Measurements from ENCODE around the gene GXYLT2. TPM values are rescaled to one million over a fixed set of nuclear protein-coding genes. Genes with fewer than 3 reads are reported as not detected.

Gene GXYLT2
- total RNA-seq, 4 donors from 2014 or later = 16.2 to 23.6 (median 19.6) TPM

Small RNA genes within 50 kb of the gene (small RNA-seq; reads per million reads assigned to genes)
- not detected for gene RF00017

Other genes with a start within 250 kb of the GXYLT2 start
- gene SHQ1, start 39.6 kb upstream of the GXYLT2 start, total RNA-seq = 10 to 100 TPM; 17.7 to 33.7 (median 26.3) TPM
- gene PPP4R2, start 108.8 kb downstream of the GXYLT2 start, total RNA-seq = 10 to 100 TPM; 51.5 to 71.3 (median 66.0) TPM
- gene EBLN2, start 173.6 kb downstream of the GXYLT2 start, total RNA-seq = 10 to 100 TPM in 2 of 4 donors, 1 to 10 TPM in 2; 8.5 to 12.7 (median 9.8) TPM

Measured in thyroid gland (tissue), 4 donors.